ENCODE measurements around the gene SLC6A5. TPM values are rescaled to one million over a fixed set of nuclear protein-coding genes. Genes with fewer than 3 reads are reported as not detected.

Gene SLC6A5
- total and polyA plus RNA-seq, 9 of the 15 experiments (the other 6 are each of a cell fraction or from before 2014, with no cell fraction given): 0.08 TPM; not detected in 8

DNA sequence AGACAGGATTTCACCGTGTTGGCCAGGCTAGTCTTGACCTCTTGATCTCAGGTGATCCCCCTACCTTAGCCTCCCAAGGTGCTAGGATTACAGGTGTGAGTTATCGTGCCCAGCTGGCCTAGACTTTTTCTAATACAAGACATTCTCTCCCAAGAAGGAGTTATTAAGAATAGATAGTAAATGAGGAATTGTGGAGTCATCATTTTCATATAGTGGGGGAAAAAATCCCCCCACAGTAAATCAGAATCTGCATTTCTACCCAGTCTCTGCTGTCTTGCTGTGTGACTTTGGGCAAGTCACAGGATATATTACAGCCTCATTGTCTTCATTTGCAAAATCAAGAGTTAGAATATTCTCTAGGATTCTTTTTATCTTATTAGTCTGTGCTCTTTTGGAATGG lies 21.6 kb downstream of the SLC6A5 start:
- Histone ChIP-seq H4K20me1 (replicated peaks; ENCODE audit: control insufficient read depth, insufficient read depth, low read length) (no peaks in the 10 kb centered on the region), H3K27me3 (ENCODE audit: control insufficient read depth in 2 of 2, insufficient read depth in 2 of 2, low read length in 2 of 2) (peaks cover 4 to 41% of the 10 kb centered on the region in 2 experiments; a peak in 2 of 5 replicates), H2AFZ (ENCODE audit: low read depth, low read length) (no peak overlapping the region), H3K27ac (ENCODE audit: extremely low read depth, low read depth, low read length) (no peak overlapping the region), H3K9me3 (replicated peaks; ENCODE audit: control insufficient read depth, insufficient read depth, low read depth, low read length) (no peaks in the 10 kb centered on the region), H3K36me3 (ENCODE audit: control insufficient read depth, insufficient read depth, low read length) (no peaks in the 10 kb centered on the region), H3K9me1 (ENCODE audit: control insufficient read depth, insufficient read depth, low read length) (no peaks in the 10 kb centered on the region), H3K4me2 (ENCODE audit: insufficient read depth, low read length) (no peak overlapping the region), H3K9ac (ENCODE audit: insufficient read depth in 1 of 2, low read depth in 2 of 2, low read length in 2 of 2) (no peak overlapping the region), H3K79me2 (ENCODE audit: control insufficient read depth, insufficient read depth, low read length) (no peaks in the 10 kb centered on the region), H3K4me3 (no peak overlapping the region), H3K4me1 (replicated peaks in 1 of 2; ENCODE audit: control insufficient read depth in 2 of 2, insufficient read depth in 2 of 2, low read length in 2 of 2) (no peaks in the 10 kb centered on the region)
- no TSS peak for BruUV-seq (replicated peaks)
- ChIA-PET POLR2A (no interaction called here), CTCF (ENCODE audit: low intra/inter-chr PET ratio) (no interaction called here)
- in situ Hi-C loops (cut with MboI) (loop anchor here (25.0 kb wide), 1 partner anchor 684 kb away; no protein-coding TSS in a partner anchor), intact Hi-C loops (cut with micrococcal nuclease) (no loop called here)
- DNase-seq (ENCODE audit: extremely low read depth in 1 of 4, low spot score in 3 of 4) (no peak), ATAC-seq (no peak), FAIRE-seq (no peak)
- TF ChIP-seq, protein P1, sequence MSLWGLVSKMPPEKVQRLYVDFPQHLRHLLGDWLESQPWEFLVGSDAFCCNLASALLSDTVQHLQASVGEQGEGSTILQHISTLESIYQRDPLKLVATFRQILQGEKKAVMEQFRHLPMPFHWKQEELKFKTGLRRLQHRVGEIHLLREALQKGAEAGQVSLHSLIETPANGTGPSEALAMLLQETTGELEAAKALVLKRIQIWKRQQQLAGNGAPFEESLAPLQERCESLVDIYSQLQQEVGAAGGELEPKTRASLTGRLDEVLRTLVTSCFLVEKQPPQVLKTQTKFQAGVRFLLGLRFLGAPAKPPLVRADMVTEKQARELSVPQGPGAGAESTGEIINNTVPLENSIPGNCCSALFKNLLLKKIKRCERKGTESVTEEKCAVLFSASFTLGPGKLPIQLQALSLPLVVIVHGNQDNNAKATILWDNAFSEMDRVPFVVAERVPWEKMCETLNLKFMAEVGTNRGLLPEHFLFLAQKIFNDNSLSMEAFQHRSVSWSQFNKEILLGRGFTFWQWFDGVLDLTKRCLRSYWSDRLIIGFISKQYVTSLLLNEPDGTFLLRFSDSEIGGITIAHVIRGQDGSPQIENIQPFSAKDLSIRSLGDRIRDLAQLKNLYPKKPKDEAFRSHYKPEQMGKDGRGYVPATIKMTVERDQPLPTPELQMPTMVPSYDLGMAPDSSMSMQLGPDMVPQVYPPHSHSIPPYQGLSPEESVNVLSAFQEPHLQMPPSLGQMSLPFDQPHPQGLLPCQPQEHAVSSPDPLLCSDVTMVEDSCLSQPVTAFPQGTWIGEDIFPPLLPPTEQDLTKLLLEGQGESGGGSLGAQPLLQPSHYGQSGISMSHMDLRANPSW (CRISPR knock-in tag; IDR thresholded peaks at IDR 0.05): no peak
- TF ChIP-seq ELF4 (CRISPR knock-in tag; IDR thresholded peaks at IDR 0.05) (no peak), ZNF316 (IDR thresholded peaks at IDR 0.05) (peak; percentile 59), KLF1 (tag; IDR thresholded peaks at IDR 0.05) (no peak), C11orf30 (IDR thresholded peaks at IDR 0.05; ENCODE audit: low read depth) (peak; percentile 20; the same call in 1 of the 2 replicates), FOS (IDR thresholded peaks at IDR 0.05; ENCODE audit: extremely low read depth, insufficient read length) (no peak)
- 0% methylated on average over 2 of the region's 2 CpGs for WGBS (ENCODE audit: insufficient coverage, low coverage, missing lambda C conversion rate)

All from K562 (cell line).